8988T (cell line): ENCODE results near the gene DDI2.

Experiments used
- DNase-seq: peaks from one replicate; pipeline ENCODE4 v3.0.0; 2011

Gene DDI2

GRCh38 chr1:15605398-15606383 is 11.6 kb upstream of the DDI2 start:
- DNase-seq, result no peak

GRCh38 chr1:15609631-15610030 is 7.6 kb upstream of the DDI2 start:
- DNase-seq, result no peak

- no peak for DNase-seq
These were observed 7.1 kb upstream of the DDI2 start for GRCh38 chr1:15610167-15610566.

- DNase-seq, result no peak
These were observed 685 bp upstream of the DDI2 start for GRCh38 chr1:15616373-15617172.

GRCh38 chr1:15618077-15618654 is 908 bp downstream of the DDI2 start:
- no peak for DNase-seq

GRCh38 chr1:15618655-15619525 is 1.6 kb downstream of the DDI2 start:
- DNase-seq, result no peak

GRCh38 chr1:15620155-15620545 is 2.9 kb downstream of the DDI2 start:
- DNase-seq, result no peak

GRCh38 chr1:15620902-15621682 is 3.8 kb downstream of the DDI2 start:
- DNase-seq, result no peak

- no peak for DNase-seq
These were observed 4.7 kb downstream of the DDI2 start for GRCh38 chr1:15621975-15622374.

- no peak for DNase-seq
These were observed 5.6 kb downstream of the DDI2 start for GRCh38 chr1:15622712-15623373.

GRCh38 chr1:15623435-15623834 is 6.2 kb downstream of the DDI2 start:
- no peak for DNase-seq

GRCh38 chr1:15624133-15624714 is 7.0 kb downstream of the DDI2 start:
- no peak for DNase-seq

- DNase-seq, result no peak
These were observed 8.0 kb downstream of the DDI2 start for GRCh38 chr1:15625056-15625917.

GRCh38 chr1:15626269-15626950 is 9.2 kb downstream of the DDI2 start:
- DNase-seq, result no peak

- DNase-seq, result no peak
These were observed 10.2 kb downstream of the DDI2 start for GRCh38 chr1:15627343-15627988.

GRCh38 chr1:15628003-15628402 is 10.7 kb downstream of the DDI2 start:
- no peak for DNase-seq

GRCh38 chr1:15633756-15634420 is 16.6 kb downstream of the DDI2 start:
- DNase-seq, result no peak

GRCh38 chr1:15636436-15636835 is 19.2 kb downstream of the DDI2 start:
- no peak for DNase-seq
